Right atrium auricular region (tissue), 2 donors: Measurements from ENCODE around the gene TMOD2. TPM values are rescaled to one million over a fixed set of nuclear protein-coding genes. Genes with fewer than 3 reads are reported as not detected.

Experiments
- DNase-seq: peaks from one replicate; pipeline ENCODE4 v3.0.0-alpha.2; 2019; ENCODE audit warnings: low spot score
- H3K27ac ChIP-seq, 2 donors: fragments of 200-600 bp; sonication (generic); 1 replicate in 1 of 2; 2 replicates in 1 of 2; pipeline ENCODE4 v1.5.1; 2016 to 2019
- H3K27me3 ChIP-seq, 2 donors: fragments of 200-600 bp; sonication (generic); one replicate each; pipeline versions ENCODE4 v1.5.1 to v1.6.0; 2017 to 2019
- H3K36me3 ChIP-seq: fragments of 200-600 bp; sonication (generic); one replicate; pipeline ENCODE4 v1.5.1; 2016
- H3K4me1 ChIP-seq, 2 donors: fragments of 200-600 bp; sonication (generic); one replicate each; pipeline versions ENCODE4 v1.5.1 to v1.6.0; 2017 to 2019
- H3K4me3 ChIP-seq, 2 donors: fragments of 200-600 bp; sonication (generic); 1 replicate in 1 of 2; 2 replicates in 1 of 2; pipeline ENCODE4 v1.5.1; 2017 to 2019; ENCODE audit warnings: mild to moderate bottlenecking in 1 of 2, moderate library complexity in 1 of 2
- H3K9me3 ChIP-seq, 2 donors: fragments of 200-600 bp; sonication (generic); one replicate each; pipeline ENCODE4 v1.5.1; 2019
- total RNA-seq, 2 donors: library from RNA; depleted of rRNA; stranded (reverse); fragments of >200 nt; gene quantifications; one replicate each; pipeline ENCODE4 v1.1.0, GENCODE V29; 2016
- TF ChIP-seq, protein P1 (sequence below), 2 donors: fragments of 200-600 bp; sonication (generic); IDR thresholded peaks; one replicate each; pipeline ENCODE4 v1.5.1; 2019; ENCODE audit warnings: antibody characterized with exemption in 2 of 2

TMOD2 gene
- total RNA-seq, 2 donors from 2014 or later = 5.4 to 7.0 TPM

DNA sequence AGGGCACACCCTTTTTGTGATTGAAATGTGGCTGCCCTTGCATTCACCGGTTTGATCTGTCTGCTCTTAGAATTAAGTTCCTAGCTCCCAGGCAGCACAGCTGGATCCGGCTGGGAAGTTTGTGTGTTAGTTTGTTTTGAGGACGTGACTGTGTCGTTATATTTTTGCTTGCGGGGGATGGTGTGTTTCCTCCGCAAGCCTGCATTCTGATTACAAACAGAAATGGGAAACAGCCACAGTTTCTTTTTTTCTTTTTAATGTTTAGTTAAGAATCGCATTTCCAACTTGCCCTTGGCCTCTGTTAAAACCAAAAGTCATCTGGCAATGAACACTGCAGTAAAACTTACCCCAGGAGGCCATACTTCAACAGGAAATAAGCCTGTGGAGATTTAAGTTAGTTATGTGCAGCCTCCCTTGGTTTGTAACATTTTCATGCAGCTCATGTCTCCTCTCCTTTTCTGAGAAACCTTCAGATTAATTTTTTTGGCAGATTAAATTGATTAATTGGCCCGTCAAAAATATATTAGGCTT lies 78.9 kb downstream of the TMOD2 start:
- Histone ChIP-seq H3K27me3 (no peaks in the 10 kb centered on the region), H3K36me3 (no peaks in the 10 kb centered on the region), H3K4me1 (peaks cover 0 to 39% of the 10 kb centered on the region in 2 donors), H3K27ac (peak overlapping the region; percentile 94 to 97), H3K4me3 (peak overlapping the region; percentile 99), H3K9me3 (no peaks in the 10 kb centered on the region)
- TF ChIP-seq, protein P1, sequence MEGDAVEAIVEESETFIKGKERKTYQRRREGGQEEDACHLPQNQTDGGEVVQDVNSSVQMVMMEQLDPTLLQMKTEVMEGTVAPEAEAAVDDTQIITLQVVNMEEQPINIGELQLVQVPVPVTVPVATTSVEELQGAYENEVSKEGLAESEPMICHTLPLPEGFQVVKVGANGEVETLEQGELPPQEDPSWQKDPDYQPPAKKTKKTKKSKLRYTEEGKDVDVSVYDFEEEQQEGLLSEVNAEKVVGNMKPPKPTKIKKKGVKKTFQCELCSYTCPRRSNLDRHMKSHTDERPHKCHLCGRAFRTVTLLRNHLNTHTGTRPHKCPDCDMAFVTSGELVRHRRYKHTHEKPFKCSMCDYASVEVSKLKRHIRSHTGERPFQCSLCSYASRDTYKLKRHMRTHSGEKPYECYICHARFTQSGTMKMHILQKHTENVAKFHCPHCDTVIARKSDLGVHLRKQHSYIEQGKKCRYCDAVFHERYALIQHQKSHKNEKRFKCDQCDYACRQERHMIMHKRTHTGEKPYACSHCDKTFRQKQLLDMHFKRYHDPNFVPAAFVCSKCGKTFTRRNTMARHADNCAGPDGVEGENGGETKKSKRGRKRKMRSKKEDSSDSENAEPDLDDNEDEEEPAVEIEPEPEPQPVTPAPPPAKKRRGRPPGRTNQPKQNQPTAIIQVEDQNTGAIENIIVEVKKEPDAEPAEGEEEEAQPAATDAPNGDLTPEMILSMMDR (IDR thresholded peaks at IDR 0.05) = no peak
- DNase-seq = peak; percentile 62

DNA sequence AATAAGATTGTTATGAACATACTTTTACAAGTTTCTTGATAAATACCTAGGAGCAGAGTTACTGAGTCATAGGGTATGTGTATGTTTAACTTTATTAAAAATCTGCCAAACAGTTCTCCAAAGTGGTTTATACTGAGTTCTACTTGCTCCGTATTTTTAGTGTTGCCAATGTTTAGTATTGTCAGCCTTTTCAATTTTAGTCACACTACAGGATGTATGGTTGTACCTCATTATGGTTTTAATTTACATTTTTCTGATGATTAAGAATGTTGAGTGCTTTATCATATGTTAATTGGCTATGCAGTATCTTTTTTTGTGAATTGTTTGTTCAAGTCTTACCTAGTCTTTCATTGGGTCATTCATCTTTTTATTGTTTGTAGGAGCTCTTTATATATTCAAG lies 82.4 kb downstream of the TMOD2 start:
- H3K36me3 ChIP-seq = no peaks in the 10 kb centered on the region
- H3K27me3 ChIP-seq = no peaks in the 10 kb centered on the region
- no peaks in the 10 kb centered on the region for H3K9me3 ChIP-seq
- no peak overlapping the region for H3K4me3 ChIP-seq
- H3K27ac ChIP-seq = no peak overlapping the region
- no peak for DNase-seq
- peaks cover 0 to 66% of the 10 kb centered on the region in 2 donors for H3K4me1 ChIP-seq
- TF ChIP-seq, protein P1 (IDR thresholded peaks at IDR 0.05) = no peak

DNA sequence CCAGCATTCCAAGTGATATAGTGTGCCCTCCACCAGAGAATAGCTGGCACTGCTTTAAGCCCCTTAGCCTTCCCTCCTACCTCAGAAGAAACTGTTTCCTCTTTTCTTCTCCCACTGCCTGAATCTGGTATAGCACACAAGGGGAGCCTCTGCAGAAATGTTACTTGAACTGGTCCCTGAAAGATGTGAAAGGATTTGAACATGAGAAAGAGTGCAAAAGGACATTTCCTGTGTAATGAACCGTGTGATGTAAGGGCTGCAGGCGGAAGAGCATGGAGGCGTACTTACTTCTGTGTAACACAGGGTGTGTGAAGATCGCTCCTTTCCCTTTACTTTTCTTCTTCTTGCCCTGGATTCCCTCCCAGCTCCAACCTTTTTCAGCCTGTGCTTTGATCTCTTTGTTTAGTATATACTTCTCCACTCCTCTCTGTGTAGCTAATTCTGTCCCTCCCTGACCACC lies 86.4 kb downstream of the TMOD2 start:
- Histone ChIP-seq H3K27me3 (no peaks in the 10 kb centered on the region), H3K36me3 (no peaks in the 10 kb centered on the region), H3K9me3 (no peaks in the 10 kb centered on the region), H3K27ac (no peak overlapping the region), H3K4me3 (no peak overlapping the region), H3K4me1 (peaks cover 0 to 54% of the 10 kb centered on the region in 2 donors)
- TF ChIP-seq, protein P1 (IDR thresholded peaks at IDR 0.05) = no peak
- DNase-seq = no peak

DNA sequence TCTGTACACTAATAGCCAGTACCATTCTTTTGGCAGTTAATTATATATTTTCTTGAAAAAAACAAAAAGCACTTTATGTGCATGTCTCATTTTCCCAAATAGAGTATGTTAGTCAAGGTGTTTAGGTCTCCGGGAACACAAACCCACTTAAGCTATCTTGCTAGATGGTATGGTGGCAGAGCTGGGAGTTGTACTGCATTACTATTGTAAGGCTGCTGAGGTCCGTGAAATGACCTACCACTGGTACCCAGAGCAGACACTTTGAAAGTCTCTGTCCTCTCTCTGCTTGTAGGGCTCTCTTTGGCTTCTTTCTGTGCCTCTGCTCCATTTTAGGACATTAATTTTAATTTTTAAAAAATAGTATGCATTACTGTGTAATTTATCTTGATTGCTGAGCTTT lies 86.9 kb downstream of the TMOD2 start:
- Histone ChIP-seq H3K27ac (no peak overlapping the region), H3K27me3 (no peaks in the 10 kb centered on the region), H3K36me3 (no peaks in the 10 kb centered on the region), H3K4me3 (no peak overlapping the region), H3K9me3 (no peaks in the 10 kb centered on the region), H3K4me1 (peaks cover 0 to 57% of the 10 kb centered on the region in 2 donors)
- TF ChIP-seq, protein P1 (IDR thresholded peaks at IDR 0.05) = no peak
- no peak for DNase-seq

DNA sequence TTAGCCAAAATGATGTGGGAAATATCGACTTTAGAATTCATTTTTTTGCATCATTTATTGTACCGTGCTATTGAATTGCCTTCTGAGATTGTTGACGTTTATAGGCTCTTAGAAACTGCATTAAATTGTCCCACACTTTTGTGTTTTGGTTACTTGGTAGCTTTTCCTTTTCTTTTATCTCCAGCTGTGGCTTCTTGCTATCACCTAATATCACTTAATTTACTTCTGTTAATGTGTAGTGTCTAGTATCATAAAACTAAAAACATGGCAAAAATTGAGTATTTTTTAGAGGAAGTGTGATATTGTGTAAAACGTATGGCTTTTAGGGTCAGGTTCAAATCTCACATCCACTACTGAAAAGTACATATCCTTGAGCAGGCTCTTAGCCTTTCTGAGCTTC lies 89.3 kb downstream of the TMOD2 start:
- H3K36me3 ChIP-seq = no peaks in the 10 kb centered on the region
- no peaks in the 10 kb centered on the region for H3K9me3 ChIP-seq
- no peak for DNase-seq
- no peaks in the 10 kb centered on the region for H3K27me3 ChIP-seq
- H3K4me3 ChIP-seq = no peak overlapping the region
- no peak overlapping the region for H3K27ac ChIP-seq
- TF ChIP-seq, protein P1 (IDR thresholded peaks at IDR 0.05) = no peak
- H3K4me1 ChIP-seq = peaks cover 0 to 66% of the 10 kb centered on the region in 2 donors
